Adrenal gland (tissue), 12 donors: ENCODE measurements around the gene MAN1C1. TPM values are rescaled to one million over a fixed set of nuclear protein-coding genes. Genes with fewer than 3 reads are reported as not detected.

ENCODE experiments used
- DNase-seq, 7 donors: peaks; one replicate each; pipeline ENCODE4 v3.0.0-alpha.2; 2019 to 2020
- H3K27ac ChIP-seq, 5 donors: fragments of 200-600 bp; sonication (generic) in 4 of 5; 1 replicate in 3 of 5; 2 replicates in 2 of 5; pipeline versions ENCODE4 v1.5.1 to v1.8.0; 2016 to 2020; ENCODE audit warnings: mild to moderate bottlenecking in 1 of 5
- H3K27me3 ChIP-seq: fragments of 200-600 bp; 2 replicates; pipeline ENCODE4 v1.8.0; 2021
- H3K36me3 ChIP-seq, 2 donors: fragments of 200-600 bp; replicated peaks in 1 of 2; 1 replicate in 1 of 2; 2 replicates in 1 of 2; pipeline versions ENCODE4 v1.5.1 to v1.8.0; 2018 to 2022
- H3K4me1 ChIP-seq, 2 donors: fragments of 200-600 bp; replicated peaks in 1 of 2; 1 replicate in 1 of 2; 2 replicates in 1 of 2; pipeline versions ENCODE4 v1.5.1 to v1.8.0; 2018 to 2021
- H3K4me3 ChIP-seq, 4 donors: fragments of 200-600 bp; sonication (generic) in 3 of 4; one replicate each; pipeline ENCODE4 v1.5.1; 2016 to 2018
- H3K9me3 ChIP-seq, 3 donors: fragments of 200-600 bp; sonication (generic) in 1 of 3; replicated peaks in 1 of 3; 1 replicate in 2 of 3; 2 replicates in 1 of 3; pipeline versions ENCODE4 v1.5.1 to v1.8.0; 2016 to 2021
- CTCF ChIP-seq, 6 experiments: fragments of 450-650 bp in 4 of 6; fragments of 200-600 bp in 2 of 6; sonication (generic) in 1 of 6; IDR thresholded peaks; 1 replicate in 5 of 6; 2 replicates in 1 of 6; pipeline versions ENCODE4 v1.5.1 to v1.8.0; 2016 to 2021; ENCODE audit warnings: antibody characterized with exemption in 6 of 6, mild to moderate bottlenecking in 2 of 6, moderate library complexity in 1 of 6
- POLR2A ChIP-seq, 2 donors: fragments of 450-650 bp; IDR thresholded peaks; one replicate each; pipeline ENCODE4 v1.6.1; 2017; ENCODE audit warnings: antibody characterized with exemption in 2 of 2, mild to moderate bottlenecking in 2 of 2, moderate library complexity in 1 of 2
- WGBS, 4 donors: extraction: QIAGEN DNeasy Blood & Tissue Kit in 2 of 4; methylation state at CpG; one replicate each; pipeline versions ENCODE4 v1.1.5 to v1.1.7; 2013 to 2017; 5-methylcytosine and 5-hydroxymethylcytosine counted together
- intact Hi-C, 2 donors: fragments of 100-400 bp; cut with DNase I; formaldehyde crosslinking; loops; one replicate each; pipeline versions ENCODE4 v1.14.1 to v1.15.0; 2022 to 2023
- polyA plus RNA-seq, 3 donors: library from polyadenylated mRNA; stranded (reverse); fragments of 200-250 nt in 2 of 3; fragments of 350-450 nt in 1 of 3; fragmentation: Illumina TruSeq in 1 of 3; extraction: RNeasy Lipid Tissue Mini Kit (QIAGEN cat#74804) in 1 of 3; gene quantifications; one replicate each; pipeline ENCODE4 v1.2.3, GENCODE V29; 2013 to 2014
- total RNA-seq, 9 donors: library from RNA; depleted of rRNA in 4 of 9; stranded (reverse); fragments of >200 nt in 4 of 9; fragments of 120-200 nt in 1 of 9; fragmentation: NEBNext Ultra II Directional in 1 of 9; extraction: Animal tissue kit (Norgen Biotek cat#: 25700) in 1 of 9; gene quantifications; one replicate each; pipeline versions ENCODE4 v1.1.0 to v1.2.4, GENCODE V29; 2013 to 2023
- donor health status: healthy with polysubstance abuse.
- donor health status: Bipolar disorder and iron deficiency.
- donor health status: DM: yes; HTN: yes; CAD: no.
- donor health status: DM: no; HTN: no; CAD: no.
- donor health status: DM: no; HTN: no; CAD: no.
- donor health status: DM: yes; HTN: yes; CAD: no.

MAN1C1 gene
- total and polyA plus RNA-seq, 12 donors: 2.7 to 58.7 (median 27.7) TPM

- intact Hi-C loops: loop anchor here in 1 of 2 donors (5.0 kb wide), 1 partner anchor 141 kb away; no protein-coding TSS in a partner anchor
- H3K27ac ChIP-seq: no peak overlapping the region
- 94 to 97% (median 95%) methylated on average over 6 to 8 of the region's 8 CpGs for WGBS, 4 donors
- TF ChIP-seq CTCF (IDR thresholded peaks at IDR 0.05) (no peak), POLR2A (IDR thresholded peaks at IDR 0.05) (no peak)
- H3K9me3 ChIP-seq: no peaks in the 10 kb centered on the region
- no peaks in the 10 kb centered on the region for H3K36me3 ChIP-seq
- H3K4me1 ChIP-seq: peaks cover 8 to 15% of the 10 kb centered on the region in 2 donors
- no peaks in the 10 kb centered on the region for H3K27me3 ChIP-seq
- no peak overlapping the region for H3K4me3 ChIP-seq
- DNase-seq: no peak
These were observed 132.1 kb downstream of the MAN1C1 start for GRCh38 chr1:25748531-25749205.

GRCh38 chr1:25750923-25751605, 134.5 kb downstream of the MAN1C1 start:
- no peaks in the 10 kb centered on the region for H3K27me3 ChIP-seq
- TF ChIP-seq POLR2A (IDR thresholded peaks at IDR 0.05) (no peak), CTCF (IDR thresholded peaks at IDR 0.05) (no peak)
- DNase-seq: no peak
- no peaks in the 10 kb centered on the region for H3K9me3 ChIP-seq
- no peaks in the 10 kb centered on the region for H3K4me1 ChIP-seq
- H3K4me3 ChIP-seq: no peak overlapping the region
- 86 to 93% (median 88%) methylated on average over 6 of the region's 6 CpGs for WGBS, 4 donors
- H3K27ac ChIP-seq: no peak overlapping the region
- intact Hi-C loops: no loop called here
- H3K36me3 ChIP-seq: peaks cover 0 to 8% of the 10 kb centered on the region in 2 donors

- 74 to 85% (median 79%) methylated on average over 12 to 17 of the region's 17 CpGs for WGBS, 4 donors
These were observed 138.0 kb downstream of the MAN1C1 start for GRCh38 chr1:25754470-25755181.

More at GRCh38 chr1:25754470-25755181, 138.0 kb downstream of the MAN1C1 start:
- no peak for TF ChIP-seq POLR2A (IDR thresholded peaks at IDR 0.05)
- TF ChIP-seq CTCF (IDR thresholded peaks at IDR 0.05): no peak
- no peak overlapping the region for H3K4me3 ChIP-seq
- H3K4me1 ChIP-seq: no peaks in the 10 kb centered on the region
- H3K36me3 ChIP-seq: peaks cover 0 to 16% of the 10 kb centered on the region in 2 donors
- intact Hi-C loops: no loop called here
- no peaks in the 10 kb centered on the region for H3K27me3 ChIP-seq
- no peak overlapping the region for H3K27ac ChIP-seq
- DNase-seq: no peak
- no peaks in the 10 kb centered on the region for H3K9me3 ChIP-seq
